ENCODE results near the gene ACAP3.
A peak's percentile ranks its signal among the peaks of the same experiment; 100 is the strongest.

The ACAP3 gene

DNA sequence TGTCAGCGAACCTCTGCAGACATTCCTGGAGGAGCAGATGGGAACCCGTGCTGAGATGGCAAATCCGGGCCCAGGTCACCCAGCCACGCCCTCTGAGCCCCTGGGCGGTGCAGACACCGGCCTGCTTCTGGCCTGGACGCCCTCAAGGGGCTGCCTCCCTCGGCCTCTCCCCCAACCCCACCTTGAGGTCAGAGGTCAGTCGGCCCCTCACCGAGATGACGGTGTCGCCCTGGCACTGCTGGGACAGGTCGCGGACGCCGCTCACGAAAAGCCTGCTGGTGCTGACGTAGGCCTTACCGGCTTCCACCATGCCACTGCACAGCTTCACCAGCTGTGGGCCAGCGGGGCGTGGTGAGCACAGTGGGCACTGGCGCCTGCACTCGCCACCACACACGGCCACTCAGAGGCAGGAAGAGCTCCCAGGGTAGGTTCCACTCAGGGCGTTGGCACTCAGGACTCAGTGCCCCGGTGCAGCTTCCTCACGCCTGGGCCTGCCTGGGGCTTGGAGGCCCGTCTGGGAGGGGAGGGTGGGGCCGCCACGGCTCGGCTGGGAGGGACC lies 4.7 kb downstream of the ACAP3 start:
- no peak for DNase-seq (ENCODE audit: low read depth in 2 of 2)

DNA sequence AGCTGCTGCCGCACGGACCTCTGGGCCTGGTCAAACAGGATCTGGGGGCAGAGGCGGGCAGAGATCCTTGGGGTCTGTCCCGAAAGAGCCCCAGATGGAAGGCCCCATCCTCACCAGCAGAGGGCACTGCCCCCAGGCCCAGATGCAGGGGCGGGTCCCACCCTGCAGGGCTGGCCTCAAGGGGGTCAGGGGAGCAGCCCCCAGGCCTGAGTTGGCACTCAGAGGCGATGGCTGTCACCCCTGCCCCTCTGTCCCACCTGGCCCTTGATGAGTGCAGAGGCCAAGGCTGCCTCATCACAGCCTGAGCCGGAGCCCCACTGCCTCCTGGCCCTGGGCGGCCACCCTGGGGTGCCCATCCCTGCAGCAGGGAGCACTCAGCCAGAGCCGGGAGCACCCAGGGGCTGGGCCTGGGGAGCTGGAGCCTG lies 5.7 kb downstream of the ACAP3 start:
- DNase-seq (ENCODE audit: low read depth in 2 of 2) = no peak

DNA sequence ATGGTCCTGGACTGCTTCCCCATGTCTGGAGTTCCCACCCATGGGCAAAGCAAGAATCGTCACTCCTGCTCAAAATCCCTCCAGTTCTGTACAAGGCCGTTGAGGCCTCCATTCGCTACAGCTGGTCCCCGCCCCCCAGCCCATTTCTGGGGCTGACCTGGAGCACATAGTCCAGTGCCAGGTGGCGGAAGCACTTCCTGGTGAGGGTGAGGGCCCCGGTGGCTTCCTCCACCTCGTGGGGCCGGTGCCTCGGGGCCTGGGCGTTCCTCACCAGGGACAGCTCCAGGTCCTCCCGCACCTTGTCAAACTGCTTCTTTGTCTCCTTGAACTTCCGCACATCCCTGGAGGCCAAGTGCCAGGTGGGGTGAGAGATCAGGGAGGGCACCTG lies 7.4 kb downstream of the ACAP3 start:
- DNase-seq (ENCODE audit: low read depth in 2 of 2) = no peak

DNA sequence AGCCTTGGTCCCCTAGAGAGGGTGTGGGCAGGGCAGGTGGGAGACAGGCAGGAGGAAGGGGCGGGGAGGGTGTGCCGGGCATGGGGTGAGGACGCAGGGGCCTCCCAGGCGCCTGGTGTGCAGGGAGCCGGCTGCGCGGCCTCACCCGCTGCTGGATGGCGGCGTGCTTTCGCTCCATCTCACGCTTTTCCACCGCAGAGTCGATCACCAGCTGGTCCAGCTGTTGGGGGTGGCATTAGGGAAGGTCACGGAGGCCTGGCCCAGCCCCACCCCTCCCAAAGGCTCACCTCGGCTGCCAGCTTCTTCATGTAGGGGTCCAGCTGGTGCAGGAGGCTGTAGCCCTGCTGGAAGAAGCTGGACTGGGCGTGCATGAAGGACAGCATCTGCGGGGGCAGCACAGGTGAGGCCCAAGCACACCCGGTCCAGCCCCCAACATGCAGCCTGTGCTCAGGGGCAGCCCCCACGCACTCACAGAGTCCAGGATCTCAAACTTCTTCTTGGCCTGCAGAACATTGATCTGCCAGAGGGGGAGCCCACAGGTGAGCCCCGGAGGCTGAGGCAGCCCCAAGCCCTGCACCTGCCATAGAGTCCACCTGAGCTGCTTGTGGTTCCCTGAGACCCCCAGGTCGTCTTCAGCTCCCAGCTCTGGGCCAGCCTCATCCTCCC lies 7.9 kb downstream of the ACAP3 start:
- DNase-seq (ENCODE audit: low read depth in 2 of 2) = no peak

DNA sequence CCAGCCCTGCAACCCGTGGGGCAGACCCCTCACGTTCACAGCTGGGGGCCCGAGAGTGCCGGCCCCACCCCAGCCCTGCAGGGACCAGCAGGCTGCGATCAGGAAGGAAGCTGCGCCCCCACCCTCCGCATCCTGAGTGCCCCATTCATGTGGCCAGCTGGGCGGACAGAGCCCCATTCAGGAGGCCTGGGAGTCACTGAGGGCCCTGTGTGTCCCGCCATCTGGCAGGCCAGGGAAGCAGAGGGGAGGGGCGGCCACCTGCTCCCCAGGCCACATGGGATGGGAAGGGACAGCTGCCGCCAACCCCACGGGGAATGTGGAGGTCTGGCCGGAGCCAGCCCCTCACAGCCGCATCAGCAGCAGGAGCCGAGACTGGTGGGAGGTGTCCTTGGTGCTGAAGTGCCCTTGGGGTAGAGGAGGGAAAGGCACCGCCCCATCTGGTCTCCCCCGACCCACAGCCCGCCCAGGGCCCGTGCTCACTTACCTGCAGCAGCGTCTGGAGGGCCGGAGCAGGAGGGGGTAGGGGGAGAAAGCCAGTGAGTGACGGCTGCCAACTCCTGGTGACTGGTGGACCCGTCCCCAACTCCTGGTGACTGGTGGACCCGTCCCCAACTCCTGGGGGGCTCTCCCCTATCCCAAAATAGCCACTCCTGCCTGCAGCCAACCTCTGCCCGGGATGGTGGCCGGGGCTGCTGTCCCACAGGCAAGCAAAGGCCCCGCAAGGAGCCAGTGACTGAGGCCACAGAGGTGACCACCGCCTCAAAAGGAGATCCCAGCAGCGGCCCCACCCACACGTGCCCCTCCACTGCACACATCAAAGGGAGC lies 8.7 kb downstream of the ACAP3 start:
- no peak for DNase-seq (ENCODE audit: low read depth in 2 of 2)

DNA sequence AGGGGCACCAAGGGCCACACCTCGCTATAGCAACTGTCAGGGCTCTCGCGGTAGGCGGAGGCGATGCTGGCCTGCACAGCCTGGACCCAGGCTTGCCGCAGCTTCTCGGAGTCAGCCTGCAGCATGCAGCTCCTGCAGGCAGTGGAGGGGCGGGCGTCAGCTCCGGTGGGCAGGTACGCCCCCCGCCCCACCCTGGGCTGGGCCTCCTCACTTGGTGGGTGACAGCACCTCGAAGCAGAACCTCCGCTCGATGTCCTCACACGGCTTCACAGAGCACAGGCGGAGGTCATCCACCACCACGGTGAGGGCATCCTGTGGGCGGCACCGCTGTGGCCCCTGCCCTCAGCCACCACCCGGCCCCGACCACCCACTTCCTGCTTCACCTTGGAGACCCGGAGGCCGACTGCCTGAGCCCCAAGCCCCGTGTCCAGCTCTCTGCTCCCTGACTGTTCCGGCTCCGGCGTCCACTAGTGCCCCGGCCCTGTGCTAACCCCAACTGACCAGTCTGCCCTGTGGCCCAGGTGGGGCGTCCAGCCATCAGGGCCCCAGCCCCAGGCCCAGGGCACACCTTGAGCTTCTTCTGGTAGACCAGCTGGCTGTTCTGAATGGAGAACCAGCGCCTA lies 9.8 kb downstream of the ACAP3 start:
- no peak for DNase-seq (ENCODE audit: low read depth in 2 of 2)

DNA sequence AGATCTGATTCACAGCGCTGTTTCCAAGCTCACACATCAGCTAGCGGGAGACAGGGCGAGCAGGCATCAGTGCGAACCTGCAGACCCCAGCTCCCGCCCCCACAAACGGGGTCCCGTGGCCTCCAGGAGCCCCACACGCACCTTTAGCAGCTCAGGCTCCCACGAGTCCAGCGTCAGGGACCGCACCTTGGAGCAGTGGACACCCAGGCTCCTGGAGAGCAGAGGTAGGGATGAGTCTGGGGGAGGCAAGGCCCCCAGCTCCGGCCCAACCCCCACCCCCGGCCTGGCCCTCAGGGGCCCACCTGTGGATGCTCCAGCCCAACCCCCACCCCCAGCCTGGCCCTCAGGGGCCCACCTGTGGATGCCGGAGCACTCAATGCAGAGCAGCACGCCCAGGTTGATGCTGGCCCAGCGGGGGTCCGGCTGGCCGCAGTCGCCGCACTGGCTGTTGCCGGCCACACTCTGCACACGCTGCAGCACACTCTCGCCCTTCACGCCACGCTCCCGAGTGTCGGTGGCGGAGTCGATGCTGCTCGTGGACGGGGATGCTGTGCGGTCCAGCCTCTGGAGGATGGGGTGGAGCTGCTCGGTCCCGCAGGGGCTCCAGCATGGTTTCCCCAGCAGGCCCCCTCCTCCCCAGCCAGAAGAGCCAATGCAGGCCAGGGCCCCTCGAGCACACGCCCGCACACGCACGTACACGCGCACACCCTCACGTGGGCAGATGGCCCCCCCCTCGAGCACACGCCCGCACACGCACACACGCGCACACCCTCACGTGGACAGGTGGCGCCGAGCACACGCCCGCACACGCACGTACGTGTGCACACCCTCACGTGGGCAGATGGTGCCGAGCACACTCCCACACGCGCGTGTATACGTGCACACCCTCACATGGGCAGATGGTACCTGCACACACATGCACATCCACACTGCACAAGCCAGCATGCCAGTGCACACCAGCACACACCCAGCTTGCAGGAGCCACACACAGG lies 11.4 kb downstream of the ACAP3 start:
- DNase-seq (ENCODE audit: low read depth in 2 of 2) = no peak

DNA sequence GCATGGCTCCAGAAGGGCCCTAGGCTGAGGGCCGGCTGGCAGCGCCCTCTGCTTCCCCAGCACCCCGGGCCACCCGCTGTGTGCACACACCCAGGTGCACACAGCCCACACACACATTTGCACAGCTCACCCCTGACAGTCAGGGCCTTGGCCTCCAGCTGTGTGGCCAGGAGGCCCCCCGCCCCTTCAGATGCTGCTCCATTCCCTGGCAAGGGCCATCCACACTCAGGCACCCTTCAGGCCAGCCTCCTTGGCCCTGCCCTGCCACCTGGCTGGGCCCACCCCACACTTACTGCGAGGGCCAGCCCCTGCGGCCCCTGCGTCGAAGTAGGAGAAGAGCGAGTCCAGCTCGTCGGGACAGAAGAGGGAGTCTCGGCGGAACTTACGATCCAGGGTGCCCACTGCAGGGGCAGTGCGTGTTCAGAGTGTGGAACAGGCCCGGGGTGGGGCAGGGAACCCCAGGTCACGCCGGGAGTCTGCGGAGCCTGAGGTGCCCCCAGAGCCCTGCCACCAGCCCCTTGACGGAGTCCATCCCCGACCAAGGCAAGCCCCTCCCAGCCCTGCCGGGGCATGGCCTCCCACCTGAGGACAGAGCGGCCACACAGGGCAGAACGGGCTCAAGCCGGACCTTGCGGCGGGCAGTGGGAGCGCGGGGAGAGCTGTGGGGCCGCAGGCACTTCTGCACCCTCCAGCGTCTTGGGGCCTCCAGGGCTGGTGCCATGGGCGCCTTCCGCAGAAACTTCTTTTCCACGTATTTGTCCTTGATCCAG lies 12.4 kb downstream of the ACAP3 start:
- no peak for DNase-seq (ENCODE audit: low read depth in 2 of 2)

DNA sequence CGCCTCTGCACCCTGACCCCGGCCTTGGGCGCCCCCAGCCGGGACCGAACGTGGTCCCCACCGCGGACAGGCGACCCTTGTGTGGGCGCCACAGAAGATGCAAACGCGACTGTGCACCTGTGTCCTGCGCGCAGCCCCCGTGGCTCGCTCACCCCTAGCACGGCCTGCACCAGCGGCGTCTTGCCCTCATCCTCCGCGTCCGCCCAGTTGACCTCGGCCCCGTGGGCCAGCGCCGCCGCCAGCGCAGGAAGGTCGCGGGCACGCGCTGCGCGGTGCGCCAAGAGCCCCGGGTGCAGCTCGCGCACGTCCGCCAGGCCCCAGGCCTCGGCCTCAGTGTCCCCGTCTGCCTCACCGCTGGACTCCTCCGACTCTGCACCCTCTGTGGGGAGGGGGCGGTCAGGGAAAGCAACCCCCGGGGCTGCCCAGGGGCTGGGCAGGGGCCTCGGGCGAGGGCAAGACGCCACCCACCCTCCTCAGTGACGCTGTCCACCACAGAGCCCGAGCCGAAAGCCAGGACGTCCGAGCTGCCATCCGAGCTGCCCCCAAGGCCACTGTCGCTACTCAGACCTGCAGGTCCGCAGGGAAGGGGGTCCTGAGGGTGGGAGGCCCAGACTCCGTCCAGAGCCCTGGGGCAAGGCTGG lies 13.4 kb downstream of the ACAP3 start:
- DNase-seq (ENCODE audit: low read depth in 2 of 2) = no peak

DNA sequence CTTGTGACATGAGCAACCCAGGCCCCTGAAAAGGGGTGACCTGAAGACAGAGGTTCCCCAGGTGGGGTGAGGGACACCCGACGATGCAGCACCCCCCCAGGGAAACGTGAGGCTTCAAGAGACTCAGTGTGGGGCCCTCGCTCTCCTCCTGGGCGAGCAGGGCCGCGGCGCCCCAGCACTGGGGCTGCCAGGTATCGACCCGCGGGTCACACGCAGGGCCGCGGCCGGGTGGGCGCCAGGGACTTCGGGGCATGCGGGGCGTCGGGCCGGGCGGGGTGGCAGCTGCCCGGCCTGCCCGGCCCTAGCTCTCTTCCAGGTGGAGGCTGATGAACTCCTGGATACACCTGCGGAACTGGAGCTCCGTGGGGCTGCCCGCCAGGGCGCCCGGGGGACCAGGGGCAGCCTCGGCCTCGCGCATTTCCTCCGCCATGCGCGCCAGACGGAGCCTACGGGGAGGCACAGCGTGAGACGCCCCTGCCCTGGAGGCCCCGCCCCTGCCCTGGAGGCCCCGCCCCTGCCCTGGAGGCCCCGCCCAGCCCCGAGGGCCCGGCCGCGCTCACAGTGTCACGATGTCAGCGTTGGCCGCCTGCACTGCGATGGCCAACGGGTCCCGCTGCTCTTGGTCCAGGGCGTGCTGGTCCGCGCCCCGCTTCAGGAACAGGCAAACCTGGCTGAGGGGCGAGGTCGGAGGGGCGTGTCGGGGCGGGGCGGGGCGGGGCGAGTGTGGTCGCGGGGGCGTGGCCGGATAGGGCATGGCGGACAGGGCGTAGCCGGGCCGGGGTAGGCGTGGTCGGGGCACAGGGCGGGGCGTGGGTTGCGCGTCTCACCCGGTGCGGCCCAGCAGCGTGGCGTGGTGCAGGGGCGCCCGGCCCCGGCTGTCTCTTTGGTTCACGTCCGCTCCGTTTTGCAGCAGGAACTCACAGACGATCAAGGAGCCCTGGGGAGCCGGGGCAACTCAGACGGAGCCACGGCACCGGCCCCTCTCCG lies 14.2 kb downstream of the ACAP3 start:
- no peak for DNase-seq (ENCODE audit: low read depth in 2 of 2)

DNA sequence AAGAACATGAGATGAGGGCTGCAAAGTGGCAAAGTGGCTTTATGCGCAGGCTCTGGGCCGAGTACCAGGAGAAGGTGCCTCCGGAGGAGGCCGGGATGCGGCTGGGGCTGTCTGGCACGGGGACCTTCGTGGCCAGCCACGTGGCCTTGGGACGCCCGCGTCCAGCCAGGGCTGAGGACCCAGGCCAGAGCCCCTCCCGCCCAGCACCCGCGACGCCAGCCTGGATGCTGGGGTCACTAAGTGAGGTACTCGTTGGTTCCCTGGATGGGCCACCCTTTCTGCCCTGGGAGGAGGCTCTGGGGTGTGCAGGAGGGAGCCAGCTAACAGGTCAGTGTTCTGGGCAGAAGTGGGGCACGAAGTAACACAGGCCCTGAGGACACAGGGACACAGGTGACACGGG lies 14.9 kb downstream of the ACAP3 start:
- no peak for DNase-seq (ENCODE audit: low read depth in 2 of 2)

DNA sequence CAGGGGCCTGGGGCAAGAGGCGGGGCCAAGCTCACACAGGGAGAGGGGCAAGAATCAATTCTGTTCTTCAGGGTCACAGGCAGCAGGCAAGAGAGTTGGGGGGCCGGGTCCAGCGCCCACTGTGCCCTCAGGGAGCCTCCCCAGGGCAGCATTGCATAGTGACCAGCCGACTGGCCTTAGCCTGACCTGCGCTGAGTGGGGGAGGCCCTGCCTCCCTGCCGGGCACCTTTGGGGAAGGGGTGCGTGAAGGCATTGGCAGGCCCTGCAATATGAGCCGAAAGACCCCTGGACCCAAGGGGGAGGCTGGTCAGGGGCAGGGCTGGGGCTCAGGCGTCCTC lies 15.3 kb downstream of the ACAP3 start:
- DNase-seq (ENCODE audit: low read depth in 2 of 2) = no peak

DNA sequence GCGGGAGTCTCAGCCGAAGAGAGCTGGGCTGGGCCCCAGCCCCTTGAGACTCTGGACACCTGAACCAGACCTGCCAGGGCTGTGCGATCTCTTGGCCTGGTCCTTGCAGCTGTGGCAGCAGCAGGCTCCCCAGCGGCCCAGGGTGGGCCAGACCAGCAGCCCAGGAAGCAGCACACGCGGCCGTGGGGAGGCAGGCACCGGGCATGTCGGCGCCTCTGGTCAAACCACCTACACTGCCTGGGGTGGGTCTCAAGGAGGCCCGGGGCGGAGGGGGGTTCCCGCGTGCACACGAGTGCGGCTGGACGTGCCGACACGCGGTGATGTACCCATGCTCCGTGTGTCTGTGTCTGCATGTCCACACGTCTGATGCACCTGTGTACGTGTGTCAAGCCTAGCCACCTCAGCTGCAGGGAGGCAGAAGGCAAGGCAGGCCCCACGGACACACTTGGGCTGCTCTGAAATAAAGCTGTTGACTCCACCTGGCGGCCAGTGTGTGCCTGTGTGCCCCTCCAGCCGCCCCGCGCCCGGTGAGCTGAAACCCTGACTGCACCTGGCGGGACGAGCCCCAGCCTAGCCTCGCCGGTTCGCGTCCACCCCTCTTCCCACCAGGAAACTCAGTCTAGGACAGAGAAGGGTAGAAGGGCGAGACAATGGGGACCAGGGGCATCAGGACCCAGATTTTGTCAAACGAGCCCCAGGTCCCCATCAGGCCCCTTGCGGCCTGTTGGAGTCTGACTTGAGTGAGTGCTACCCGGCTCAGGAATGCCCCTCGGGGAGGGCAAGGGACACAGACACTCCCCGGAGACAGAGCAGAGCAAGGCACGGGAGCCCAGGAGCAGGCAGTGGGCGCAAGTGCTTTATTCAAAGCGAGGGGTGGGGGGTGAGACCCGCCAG lies 15.9 kb downstream of the ACAP3 start:
- peak in 1 of 2 experiments; percentile 48 for DNase-seq (ENCODE audit: low read depth in 2 of 2)

DNA sequence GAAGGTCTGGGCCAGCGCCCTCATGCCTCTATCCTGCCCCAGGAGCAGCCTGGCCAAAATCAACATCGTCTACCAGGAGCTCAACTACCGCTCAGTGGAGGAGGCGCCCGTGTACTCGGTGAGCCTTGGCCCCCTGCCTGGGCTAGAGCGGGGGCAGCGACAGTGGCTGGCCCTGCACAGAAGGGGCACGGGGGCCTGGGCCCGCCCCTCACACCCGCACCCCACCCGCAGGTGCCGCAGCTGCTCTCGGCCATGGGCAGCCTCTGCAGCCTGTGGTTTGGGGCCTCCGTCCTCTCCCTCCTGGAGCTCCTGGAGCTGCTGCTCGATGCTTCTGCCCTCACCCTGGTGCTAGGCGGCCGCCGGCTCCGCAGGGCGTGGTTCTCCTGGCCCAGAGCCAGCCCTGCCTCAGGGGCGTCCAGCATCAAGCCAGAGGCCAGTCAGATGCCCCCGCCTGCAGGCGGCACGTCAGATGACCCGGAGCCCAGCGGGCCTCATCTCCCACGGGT lies 16.7 kb downstream of the ACAP3 start:
- no peak for DNase-seq (ENCODE audit: low read depth in 2 of 2)

DNA sequence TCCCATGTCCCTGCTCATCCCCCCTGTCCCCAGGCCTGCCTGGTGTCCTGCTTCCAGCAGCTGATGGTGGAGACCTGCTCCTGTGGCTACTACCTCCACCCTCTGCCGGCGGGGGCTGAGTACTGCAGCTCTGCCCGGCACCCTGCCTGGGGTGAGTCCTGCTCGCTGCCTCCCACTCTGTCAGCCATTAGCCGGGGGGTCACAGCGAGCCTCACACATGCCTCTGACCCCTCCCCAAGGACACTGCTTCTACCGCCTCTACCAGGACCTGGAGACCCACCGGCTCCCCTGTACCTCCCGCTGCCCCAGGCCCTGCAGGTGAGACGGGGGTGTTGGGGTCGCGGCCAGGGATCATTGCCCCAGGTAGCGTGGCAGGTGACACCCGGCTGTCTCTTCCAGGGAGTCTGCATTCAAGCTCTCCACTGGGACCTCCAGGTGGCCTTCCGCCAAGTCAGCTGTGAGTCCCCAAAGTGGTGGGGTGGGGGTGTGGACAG lies 17.4 kb downstream of the ACAP3 start:
- DNase-seq (ENCODE audit: low read depth in 2 of 2) = peak in 1 of 2 experiments; percentile 58

DNA sequence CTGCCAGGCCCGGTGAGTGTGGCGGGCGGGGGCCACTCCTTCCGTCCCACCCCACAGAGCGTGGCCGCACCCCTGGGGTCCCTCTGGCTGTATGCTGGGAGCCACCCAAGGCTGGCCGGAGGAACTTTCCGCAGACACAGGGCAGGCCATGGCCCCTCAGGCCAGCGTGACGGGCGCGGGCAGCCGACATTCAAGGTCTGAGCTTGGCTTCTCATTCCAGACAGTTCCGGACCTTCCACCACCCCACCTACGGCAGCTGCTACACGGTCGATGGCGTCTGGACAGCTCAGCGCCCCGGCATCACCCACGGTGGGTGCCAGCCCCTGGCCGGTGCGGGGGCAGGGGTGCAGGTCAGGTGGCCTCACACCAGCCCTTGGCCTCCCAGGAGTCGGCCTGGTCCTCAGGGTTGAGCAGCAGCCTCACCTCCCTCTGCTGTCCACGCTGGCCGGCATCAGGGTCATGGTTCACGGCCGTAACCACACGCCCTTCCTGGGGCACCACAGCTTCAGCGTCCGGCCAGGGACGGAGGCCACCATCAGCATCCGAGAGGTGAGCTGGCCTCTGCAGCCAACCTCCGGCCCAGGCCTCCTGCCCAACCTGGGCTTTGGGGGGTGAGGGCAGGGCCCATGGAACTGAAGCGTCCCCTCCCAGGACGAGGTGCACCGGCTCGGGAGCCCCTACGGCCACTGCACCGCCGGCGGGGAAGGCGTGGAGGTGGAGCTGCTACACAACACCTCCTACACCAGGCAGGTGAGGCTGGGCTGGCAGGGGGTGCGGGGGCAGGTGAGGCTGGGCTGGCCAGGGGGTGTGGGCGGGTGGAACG lies 20.2 kb downstream of the ACAP3 start:
- no peak for DNase-seq (ENCODE audit: low read depth in 2 of 2)
